ENCODE data around the gene PLAGL2.

DNA sequence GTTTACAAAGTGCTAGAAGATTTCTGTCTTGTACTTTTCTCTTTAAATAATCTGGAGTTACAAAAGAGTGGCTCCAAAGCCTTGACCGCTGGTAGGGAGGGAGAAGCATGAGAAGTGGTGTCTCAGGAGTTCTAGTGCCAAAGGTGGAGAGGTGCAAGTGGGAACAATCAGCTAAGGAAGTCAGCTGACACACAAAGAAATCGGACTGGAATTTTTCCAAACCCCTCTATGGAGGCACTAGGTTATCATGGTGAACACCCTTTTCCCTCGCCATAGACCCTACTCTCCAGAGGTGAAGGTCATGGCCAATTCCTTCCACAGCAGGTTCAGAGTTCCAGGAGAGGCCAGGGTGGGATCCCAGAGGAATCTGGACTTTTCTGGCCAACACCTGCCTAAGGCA lies 14.8 kb downstream of the PLAGL2 start:
- TF ChIP-seq, protein P1, sequence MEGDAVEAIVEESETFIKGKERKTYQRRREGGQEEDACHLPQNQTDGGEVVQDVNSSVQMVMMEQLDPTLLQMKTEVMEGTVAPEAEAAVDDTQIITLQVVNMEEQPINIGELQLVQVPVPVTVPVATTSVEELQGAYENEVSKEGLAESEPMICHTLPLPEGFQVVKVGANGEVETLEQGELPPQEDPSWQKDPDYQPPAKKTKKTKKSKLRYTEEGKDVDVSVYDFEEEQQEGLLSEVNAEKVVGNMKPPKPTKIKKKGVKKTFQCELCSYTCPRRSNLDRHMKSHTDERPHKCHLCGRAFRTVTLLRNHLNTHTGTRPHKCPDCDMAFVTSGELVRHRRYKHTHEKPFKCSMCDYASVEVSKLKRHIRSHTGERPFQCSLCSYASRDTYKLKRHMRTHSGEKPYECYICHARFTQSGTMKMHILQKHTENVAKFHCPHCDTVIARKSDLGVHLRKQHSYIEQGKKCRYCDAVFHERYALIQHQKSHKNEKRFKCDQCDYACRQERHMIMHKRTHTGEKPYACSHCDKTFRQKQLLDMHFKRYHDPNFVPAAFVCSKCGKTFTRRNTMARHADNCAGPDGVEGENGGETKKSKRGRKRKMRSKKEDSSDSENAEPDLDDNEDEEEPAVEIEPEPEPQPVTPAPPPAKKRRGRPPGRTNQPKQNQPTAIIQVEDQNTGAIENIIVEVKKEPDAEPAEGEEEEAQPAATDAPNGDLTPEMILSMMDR (IDR thresholded peaks at IDR 0.05): no peak
- TF ChIP-seq POLR2A (IDR thresholded peaks at IDR 0.05): no peak

Data from uterus (tissue), 2 donors.